Astrocyte (in vitro differentiated cells and primary cell): ENCODE results near the gene PPP1R8.
"Not testable (repeated sequence)": the region's sequence is repeated elsewhere in the genome, so short reads cannot be mapped to it uniquely, and the experiment has no call there.

Experiments
- CTCF ChIP-seq: IDR thresholded peaks from 2 replicates; pipeline ENCODE4 v1.5.1; 2011; ENCODE audit warnings: low read depth, mild to moderate bottlenecking, inconsistent platforms, low read length, moderate library complexity; ENCODE audit not compliant: insufficient read depth
- EZH2 ChIP-seq: IDR thresholded peaks from 2 replicates; pipeline ENCODE4 v1.6.1; 2012; ENCODE audit warnings: mild to moderate bottlenecking, low read length, inconsistent platforms; ENCODE audit not compliant: insufficient read depth

- TF ChIP-seq CTCF, EZH2: not testable (repeated sequence)
Observed at GRCh38 chr1:27808131-27808530, 22.5 kb upstream of the PPP1R8 start.
